Mononuclear cell (primary cell): ENCODE data around the gene EFCAB11. TPM values are rescaled to one million over a fixed set of nuclear protein-coding genes. Genes with fewer than 3 reads are reported as not detected.
A peak's percentile ranks its signal among the peaks of the same experiment; 100 is the strongest.

Source experiments
- H3K27me3 ChIP-seq: 2 replicates; pipeline ENCODE4 v1.6.0; 2011; ENCODE audit warnings: low read length, control low read depth; ENCODE audit not compliant: insufficient read depth
- H3K4me1 ChIP-seq: 2 replicates; pipeline ENCODE4 v1.5.1; 2011; ENCODE audit warnings: mild to moderate bottlenecking, low read length, control low read depth; ENCODE audit not compliant: insufficient read depth
- H3K4me3 ChIP-seq: 2 replicates; pipeline ENCODE4 v1.5.1; 2011; ENCODE audit warnings: mild to moderate bottlenecking, low read length, moderate library complexity
- H3K9me3 ChIP-seq: 2 replicates; pipeline ENCODE4 v1.5.1; 2011; ENCODE audit warnings: low read depth, mild to moderate bottlenecking, control low read depth, low read length
- total RNA-seq: library from RNA; depleted of rRNA; stranded (reverse); fragments of >200 nt; gene quantifications from one replicate; pipeline ENCODE4 v1.2.3, GENCODE V29; 2012

Gene EFCAB11
- total RNA-seq, 1 donor: 0.63 TPM

- H3K9me3 ChIP-seq: no peaks in the 10 kb centered on the region
Measured at GRCh38 chr14:89965839-89966238, 11.3 kb upstream of the EFCAB11 start.

GRCh38 chr14:89963288-89963978, 8.9 kb upstream of the EFCAB11 start:
- H3K27me3 ChIP-seq: no peaks in the 10 kb centered on the region
- H3K4me1 ChIP-seq: peaks cover 12% of the 10 kb centered on the region
- no peaks in the 10 kb centered on the region for H3K9me3 ChIP-seq
- no peak overlapping the region for H3K4me3 ChIP-seq

More at GRCh38 chr14:89965839-89966238, 11.3 kb upstream of the EFCAB11 start:
- Histone ChIP-seq H3K4me3 (no peak overlapping the region), H3K4me1 (peaks cover 4% of the 10 kb centered on the region), H3K27me3 (no peaks in the 10 kb centered on the region)

- H3K4me3 ChIP-seq: no peak overlapping the region
- H3K9me3 ChIP-seq: no peaks in the 10 kb centered on the region
- H3K4me1 ChIP-seq: peaks cover 31% of the 10 kb centered on the region
- H3K27me3 ChIP-seq: no peaks in the 10 kb centered on the region
Measured at GRCh38 chr14:89960914-89961313, 6.4 kb upstream of the EFCAB11 start.

- no peaks in the 10 kb centered on the region for H3K9me3 ChIP-seq
- no peaks in the 10 kb centered on the region for H3K27me3 ChIP-seq
- peaks cover 31% of the 10 kb centered on the region for H3K4me1 ChIP-seq
- no peak overlapping the region for H3K4me3 ChIP-seq
Measured at GRCh38 chr14:89959853-89960445, 5.4 kb upstream of the EFCAB11 start.

GRCh38 chr14:89958966-89959365, 4.4 kb upstream of the EFCAB11 start:
- Histone ChIP-seq H3K4me1 (peaks cover 36% of the 10 kb centered on the region), H3K4me3 (no peak overlapping the region), H3K9me3 (no peaks in the 10 kb centered on the region), H3K27me3 (no peaks in the 10 kb centered on the region)

- no peaks in the 10 kb centered on the region for H3K9me3 ChIP-seq
- peaks cover 40% of the 10 kb centered on the region for H3K4me1 ChIP-seq
- H3K27me3 ChIP-seq: no peaks in the 10 kb centered on the region
- no peak overlapping the region for H3K4me3 ChIP-seq
Measured at GRCh38 chr14:89957791-89958190, 3.3 kb upstream of the EFCAB11 start.

GRCh38 chr14:89957376-89957775, 2.8 kb upstream of the EFCAB11 start:
- H3K4me1 ChIP-seq: peaks cover 40% of the 10 kb centered on the region
- no peak overlapping the region for H3K4me3 ChIP-seq

GRCh38 chr14:89956661-89957009, 2.1 kb upstream of the EFCAB11 start:
- Histone ChIP-seq H3K27me3 (no peaks in the 10 kb centered on the region), H3K4me3 (peak overlapping the region; percentile 67), H3K4me1 (peaks cover 40% of the 10 kb centered on the region), H3K9me3 (no peaks in the 10 kb centered on the region)

More at GRCh38 chr14:89957376-89957775, 2.8 kb upstream of the EFCAB11 start:
- no peaks in the 10 kb centered on the region for H3K9me3 ChIP-seq
- H3K27me3 ChIP-seq: no peaks in the 10 kb centered on the region

- H3K4me3 ChIP-seq: peak within 1 kb of the TSS; percentile 67
- H3K9me3 ChIP-seq: no peaks in the 10 kb centered on the region
- H3K4me1 ChIP-seq: peaks cover 38% of the 10 kb centered on the region
Measured at GRCh38 chr14:89955745-89956660, 1.5 kb upstream of the EFCAB11 start, which contains the start of gene TDP1. Gene TDP1 (plus strand): TSS chr14:89955927. CDS start chr14:89963115, 7,188 bp downstream.

GRCh38 chr14:89955022-89955744, 653 bp upstream of the EFCAB11 start:
- no peaks in the 10 kb centered on the region for H3K27me3 ChIP-seq
- peak overlapping the region; percentile 67 for H3K4me3 ChIP-seq
- peaks cover 31% of the 10 kb centered on the region for H3K4me1 ChIP-seq
- no peaks in the 10 kb centered on the region for H3K9me3 ChIP-seq

More at GRCh38 chr14:89955745-89956660, 1.5 kb upstream of the EFCAB11 start, which contains the start of gene TDP1:
- H3K27me3 ChIP-seq: no peaks in the 10 kb centered on the region

- H3K4me3 ChIP-seq: no peak overlapping the region
- no peaks in the 10 kb centered on the region for H3K27me3 ChIP-seq
- no peaks in the 10 kb centered on the region for H3K9me3 ChIP-seq
- peaks cover 28% of the 10 kb centered on the region for H3K4me1 ChIP-seq
Measured at GRCh38 chr14:89953602-89954001, 928 bp downstream of the EFCAB11 start.

GRCh38 chr14:89952576-89952975, 2.0 kb downstream of the EFCAB11 start:
- Histone ChIP-seq H3K4me3 (no peak overlapping the region), H3K27me3 (no peaks in the 10 kb centered on the region), H3K4me1 (peaks cover 21% of the 10 kb centered on the region), H3K9me3 (no peaks in the 10 kb centered on the region)

- no peaks in the 10 kb centered on the region for H3K9me3 ChIP-seq
Measured at GRCh38 chr14:89947344-89947743, 7.2 kb downstream of the EFCAB11 start.

GRCh38 chr14:89941830-89942377, 12.6 kb downstream of the EFCAB11 start:
- H3K9me3 ChIP-seq: no peaks in the 10 kb centered on the region
- H3K4me1 ChIP-seq: no peaks in the 10 kb centered on the region

More at GRCh38 chr14:89947344-89947743, 7.2 kb downstream of the EFCAB11 start:
- Histone ChIP-seq H3K4me3 (no peak overlapping the region), H3K4me1 (no peaks in the 10 kb centered on the region), H3K27me3 (no peaks in the 10 kb centered on the region)

More at GRCh38 chr14:89941830-89942377, 12.6 kb downstream of the EFCAB11 start:
- Histone ChIP-seq H3K4me3 (no peak overlapping the region), H3K27me3 (no peaks in the 10 kb centered on the region)
